ENCODE results near the gene ABCB1.

DNA sequence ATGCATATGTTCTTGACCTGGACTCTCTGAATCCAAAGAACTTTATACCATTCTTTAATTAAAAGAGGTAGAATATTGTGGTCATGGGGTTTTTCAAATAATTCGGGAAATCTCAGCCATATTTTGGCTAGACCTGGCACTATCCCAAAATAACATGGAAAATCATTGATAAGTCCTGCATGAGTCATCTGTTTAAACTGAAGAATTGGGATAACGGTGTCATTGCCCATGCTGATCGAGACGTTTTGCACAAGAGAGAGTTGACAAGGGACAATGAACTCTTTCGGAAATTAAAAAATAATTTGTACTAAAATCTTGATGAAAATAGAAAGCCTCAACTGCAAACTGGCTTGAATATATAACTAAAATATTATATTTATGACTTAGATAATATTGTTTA is 105.3 kb downstream of the ABCB1 start:
- TF ChIP-seq RAD21 (IDR thresholded peaks at IDR 0.05; ENCODE audit: low read depth): no peak
- no peak for TF ChIP-seq YY1 (IDR thresholded peaks at IDR 0.05; ENCODE audit: low read depth)
- TF ChIP-seq EGR1 (IDR thresholded peaks at IDR 0.05): no peak
- TF ChIP-seq EP300 (IDR thresholded peaks at IDR 0.05; ENCODE audit: borderline replicate concordance): no peak
- TF ChIP-seq REST (IDR thresholded peaks at IDR 0.05; ENCODE audit: low read depth): no peak
- TF ChIP-seq TEAD4 (IDR thresholded peaks at IDR 0.05): no peak
- no peak for TF ChIP-seq TAF1 (IDR thresholded peaks at IDR 0.05; ENCODE audit: low read depth)
- TF ChIP-seq CEBPB (IDR thresholded peaks at IDR 0.05): no peak
- TF ChIP-seq TCF12 (IDR thresholded peaks at IDR 0.05; ENCODE audit: low read depth): no peak

Data from Ishikawa (cell line).